Mesendoderm (in vitro differentiated cells): ENCODE measurements around the gene PSMA7.

Experiments
- DNase-seq: peaks from one replicate; pipeline ENCODE4 v3.0.0; 2013
- H2AK5ac ChIP-seq: 2 replicates; pipeline ENCODE4 v1.6.1; 2013; ENCODE audit warnings: low read length, inconsistent platforms
- H2BK120ac ChIP-seq: 2 replicates; pipeline ENCODE4 v1.6.1; 2013; ENCODE audit warnings: low read depth, mild to moderate bottlenecking, low read length, moderate library complexity, mixed read lengths
- H2BK15ac ChIP-seq: replicated peaks from 2 replicates; pipeline ENCODE4 v1.6.1; 2013; ENCODE audit warnings: low read depth, mild to moderate bottlenecking, moderate library complexity
- H2BK5ac ChIP-seq: 2 replicates; pipeline ENCODE4 v1.6.1; 2013; ENCODE audit warnings: low read length, inconsistent platforms
- H3K18ac ChIP-seq: 2 replicates; pipeline ENCODE4 v1.6.1; 2013; ENCODE audit warnings: mild to moderate bottlenecking, low read length, mixed read lengths
- H3K23ac ChIP-seq: one replicate; pipeline ENCODE4 v1.6.1; 2013; ENCODE audit warnings: low read length
- H3K27ac ChIP-seq: 2 replicates; pipeline ENCODE4 v1.5.1; 2013; ENCODE audit warnings: low read depth, mild to moderate bottlenecking, inconsistent platforms, low read length, moderate library complexity
- H3K27me3 ChIP-seq: 2 replicates; pipeline ENCODE4 v1.6.1; 2013; ENCODE audit warnings: low read length, control low read depth, mild to moderate bottlenecking, inconsistent platforms; ENCODE audit not compliant: insufficient read depth, poor library complexity
- H3K36me3 ChIP-seq: 2 replicates; pipeline ENCODE4 v1.6.1; 2013; ENCODE audit warnings: low read length, inconsistent platforms; ENCODE audit not compliant: control insufficient read depth, insufficient read depth
- H3K4ac ChIP-seq: one replicate; pipeline ENCODE4 v1.6.1; 2013; ENCODE audit warnings: low read depth, mild to moderate bottlenecking, low read length, moderate library complexity
- H3K4me1 ChIP-seq: 2 replicates; pipeline ENCODE4 v1.6.1; 2013; ENCODE audit warnings: low read depth, low read length, inconsistent platforms; ENCODE audit not compliant: control insufficient read depth
- H3K4me2 ChIP-seq: 2 replicates; pipeline ENCODE4 v1.6.1; 2013; ENCODE audit warnings: low read length
- H3K4me3 ChIP-seq: 2 replicates; pipeline ENCODE4 v1.5.1; 2013; ENCODE audit warnings: mild to moderate bottlenecking, low read length
- H3K56ac ChIP-seq: one replicate; pipeline ENCODE4 v1.6.1; 2013; ENCODE audit warnings: low read length
- H3K79me1 ChIP-seq: 2 replicates; pipeline ENCODE4 v1.6.1; 2013; ENCODE audit warnings: low read length, inconsistent platforms
- H3K79me2 ChIP-seq: 2 replicates; pipeline ENCODE4 v1.6.1; 2013; ENCODE audit warnings: mild to moderate bottlenecking, low read length; ENCODE audit not compliant: control insufficient read depth, insufficient read depth
- H3K9ac ChIP-seq: 2 replicates; pipeline ENCODE4 v1.6.1; 2013; ENCODE audit warnings: low read length, inconsistent platforms
- H4K5ac ChIP-seq: one replicate; pipeline ENCODE4 v1.6.1; 2013; ENCODE audit warnings: low read length
- H4K8ac ChIP-seq: one replicate; pipeline ENCODE4 v1.6.1; 2013; ENCODE audit warnings: low read depth, mild to moderate bottlenecking, control low read depth, low read length, moderate library complexity
- WGBS: extraction: QIAGEN DNeasy Blood & Tissue Kit; methylation state at CpG from one replicate; pipeline ENCODE4 v1.1.7; 2013; ENCODE audit warnings: low lambda C conversion rate, missing lambda C conversion rate; ENCODE audit not compliant: insufficient coverage; ENCODE audit errors: extremely low coverage; 5-methylcytosine and 5-hydroxymethylcytosine counted together

The PSMA7 gene

GRCh38 chr20:62126141-62126540, 17.1 kb downstream of the PSMA7 start:
- Histone ChIP-seq H4K8ac (no peak overlapping the region), H2AK5ac (no peak overlapping the region), H2BK15ac (no peak overlapping the region), H3K4me2 (no peak overlapping the region), H3K36me3 (peaks cover 29% of the 10 kb centered on the region), H3K27ac (no peak overlapping the region), H3K9ac (no peak overlapping the region), H4K5ac (no peak overlapping the region), H3K27me3 (no peaks in the 10 kb centered on the region), H3K79me2 (peaks cover 22% of the 10 kb centered on the region), H3K4me3 (no peak overlapping the region), H3K56ac (no peak overlapping the region), H3K18ac (no peak overlapping the region), H2BK5ac (no peak overlapping the region), H3K79me1 (peaks cover 27% of the 10 kb centered on the region), H2BK120ac (no peak overlapping the region), H3K4ac (no peak overlapping the region), H3K23ac (no peak overlapping the region), H3K4me1 (peaks cover 3% of the 10 kb centered on the region)
- DNase-seq, result no peak
- WGBS, result no CpG with 5 or more reads among the region's 20 CpGs

DNA sequence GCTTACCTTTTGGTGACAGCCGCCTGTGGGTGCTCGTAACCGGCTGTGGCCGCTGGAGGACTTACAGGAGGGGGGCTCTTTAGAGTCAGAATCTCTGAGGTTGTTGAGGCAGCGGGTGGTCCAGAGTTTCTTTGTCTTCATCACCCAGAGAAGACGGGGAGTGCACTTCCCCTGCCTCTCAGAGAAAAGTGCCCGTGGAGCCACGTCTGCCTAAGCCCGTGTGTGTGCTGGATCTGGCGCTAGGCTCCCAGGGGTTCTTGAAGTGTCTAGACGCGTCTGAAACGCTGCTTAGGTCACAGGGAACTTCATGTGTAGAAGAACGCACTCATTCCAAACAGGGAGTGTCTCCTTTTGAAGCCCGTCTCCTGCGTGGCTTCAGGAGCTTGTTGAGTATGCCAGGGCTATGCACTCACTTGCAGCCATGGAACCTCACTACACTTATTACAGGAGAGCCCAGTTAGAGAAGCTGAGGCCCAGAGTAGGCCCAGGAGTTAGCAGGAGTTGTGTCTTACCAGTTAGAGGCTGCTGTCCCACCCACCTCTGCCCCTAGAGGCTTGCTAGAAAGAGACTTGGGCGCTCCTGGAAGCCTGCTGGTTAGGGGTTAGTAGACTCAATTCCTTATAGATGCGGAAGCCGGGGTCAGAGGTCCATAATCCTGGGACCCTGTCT, 19.6 kb downstream of the PSMA7 start:
- Histone ChIP-seq H2BK15ac (no peak overlapping the region), H3K23ac (no peak overlapping the region), H3K4ac (no peak overlapping the region), H3K36me3 (peaks cover 20% of the 10 kb centered on the region), H3K4me3 (peak overlapping the region; percentile 89), H3K18ac (no peak overlapping the region), H3K9ac (peak overlapping the region; percentile 97), H2BK5ac (no peak overlapping the region), H2BK120ac (no peak overlapping the region), H3K79me1 (peaks cover 27% of the 10 kb centered on the region), H3K4me2 (peak overlapping the region; percentile 91), H4K5ac (no peak overlapping the region), H3K56ac (peak overlapping the region; percentile 98), H4K8ac (no peak overlapping the region), H3K4me1 (peaks cover 3% of the 10 kb centered on the region), H3K27me3 (no peaks in the 10 kb centered on the region), H3K79me2 (peaks cover 22% of the 10 kb centered on the region), H3K27ac (no peak overlapping the region), H2AK5ac (no peak overlapping the region)
- no CpG with 5 or more reads among the region's 19 CpGs for WGBS
- peak; percentile 56 for DNase-seq

DNA sequence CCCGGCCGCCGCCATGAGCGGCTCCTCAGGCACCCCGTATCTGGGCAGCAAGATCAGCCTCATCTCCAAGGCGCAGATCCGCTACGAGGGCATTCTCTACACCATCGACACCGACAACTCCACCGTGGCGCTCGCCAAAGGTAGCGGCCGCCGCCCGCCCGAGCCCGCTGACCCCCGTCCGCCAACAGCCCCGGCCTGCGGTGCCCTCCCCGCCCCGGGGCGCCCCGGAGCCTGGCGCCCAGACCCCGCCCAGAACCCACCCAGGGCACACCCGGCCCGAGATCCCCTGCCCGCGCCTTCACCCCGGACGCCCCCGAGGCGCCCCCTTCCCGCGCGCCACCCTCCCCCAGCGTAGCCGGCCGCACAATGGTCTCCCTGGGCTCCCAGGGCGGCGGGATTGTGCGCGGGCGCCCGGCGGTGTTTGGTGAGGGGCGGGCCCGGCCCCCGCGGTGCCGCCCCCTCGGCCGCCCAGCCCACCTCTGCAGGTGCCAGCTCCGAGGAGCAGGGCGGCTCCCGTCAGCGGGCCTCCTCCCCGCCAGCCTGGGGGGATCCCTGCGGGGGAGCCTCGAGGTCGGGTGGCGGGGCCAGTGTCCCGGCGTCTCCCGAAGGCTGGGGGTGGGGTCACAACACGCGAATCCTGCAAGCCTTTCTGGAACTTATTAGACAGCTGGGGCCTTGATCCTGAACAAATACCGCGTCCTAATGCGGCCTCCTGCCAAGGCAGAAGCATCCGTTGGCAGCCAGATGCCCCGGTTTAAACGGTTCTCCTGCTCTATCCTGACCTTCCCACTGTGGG, 20.3 kb downstream of the PSMA7 start:
- H3K36me3 ChIP-seq, result peaks cover 17% of the 10 kb centered on the region
- H3K79me2 ChIP-seq, result peaks cover 22% of the 10 kb centered on the region
- no peak overlapping the region for H2BK15ac ChIP-seq
- H3K27ac ChIP-seq, result peak overlapping the region; percentile 68
- peak overlapping the region; percentile 91 for H3K4me2 ChIP-seq
- H3K18ac ChIP-seq, result peak overlapping the region; percentile 95
- H3K56ac ChIP-seq, result peak overlapping the region; percentile 98
- no peaks in the 10 kb centered on the region for H3K27me3 ChIP-seq
- no CpG with 5 or more reads among the region's 77 CpGs for WGBS
- no peak overlapping the region for H4K8ac ChIP-seq
- peak overlapping the region; percentile 89 for H3K4me3 ChIP-seq
- no peak for DNase-seq
- H2AK5ac ChIP-seq, result no peak overlapping the region
- H3K79me1 ChIP-seq, result peaks cover 27% of the 10 kb centered on the region
- no peak overlapping the region for H2BK5ac ChIP-seq
- H3K4me1 ChIP-seq, result peaks cover 3% of the 10 kb centered on the region
- no peak overlapping the region for H2BK120ac ChIP-seq
- peak overlapping the region; percentile 90 for H3K4ac ChIP-seq
- H3K23ac ChIP-seq, result no peak overlapping the region
- H3K9ac ChIP-seq, result peak overlapping the region; percentile 97
- no peak overlapping the region for H4K5ac ChIP-seq

- H3K36me3 ChIP-seq, result peaks cover 9% of the 10 kb centered on the region
Observed at GRCh38 chr20:62121776-62122653, 21.2 kb downstream of the PSMA7 start, which contains the start of gene LSM14B. TSS of gene LSM14B (plus strand) at chr20:62122475. CDS start at chr20:62122667, 192 bp downstream.

GRCh38 chr20:62120990-62121775, 22.0 kb downstream of the PSMA7 start:
- Histone ChIP-seq H3K56ac (peak overlapping the region; percentile 90), H3K4ac (no peak overlapping the region), H3K79me2 (peaks cover 20% of the 10 kb centered on the region), H3K9ac (peak overlapping the region; percentile 76), H3K23ac (no peak overlapping the region), H3K4me3 (peak overlapping the region; percentile 19), H3K27me3 (no peaks in the 10 kb centered on the region), H3K36me3 (peaks cover 6% of the 10 kb centered on the region), H4K5ac (no peak overlapping the region), H3K4me2 (peak overlapping the region; percentile 68), H3K4me1 (peaks cover 3% of the 10 kb centered on the region), H3K27ac (peak overlapping the region; percentile 64), H4K8ac (no peak overlapping the region), H3K79me1 (peaks cover 20% of the 10 kb centered on the region), H2BK120ac (no peak overlapping the region), H2BK5ac (no peak overlapping the region), H2AK5ac (no peak overlapping the region), H2BK15ac (no peak overlapping the region), H3K18ac (peak overlapping the region; percentile 34)
- DNase-seq, result no peak
- WGBS, result no CpG with 5 or more reads among the region's 45 CpGs

More at GRCh38 chr20:62121776-62122653, 21.2 kb downstream of the PSMA7 start, which contains the start of gene LSM14B:
- H4K5ac ChIP-seq, result no peak within 1 kb of the TSS
- no peak within 1 kb of the TSS for H2BK15ac ChIP-seq
- no peak within 1 kb of the TSS for H3K23ac ChIP-seq
- H3K9ac ChIP-seq, result peak within 1 kb of the TSS; percentile 97
- peaks cover 22% of the 10 kb centered on the region for H3K79me2 ChIP-seq
- H3K56ac ChIP-seq, result peak within 1 kb of the TSS; percentile 98
- H3K4ac ChIP-seq, result peak within 1 kb of the TSS; percentile 90
- no peak within 1 kb of the TSS for H4K8ac ChIP-seq
- peak within 1 kb of the TSS; percentile 91 for H3K4me2 ChIP-seq
- no peaks in the 10 kb centered on the region for H3K27me3 ChIP-seq
- H3K79me1 ChIP-seq, result peaks cover 23% of the 10 kb centered on the region
- H3K4me1 ChIP-seq, result peaks cover 3% of the 10 kb centered on the region
- H2AK5ac ChIP-seq, result no peak within 1 kb of the TSS
- H3K27ac ChIP-seq, result peak within 1 kb of the TSS; percentile 68
- H3K4me3 ChIP-seq, result peak within 1 kb of the TSS; percentile 89
- DNase-seq, result peak; percentile 97
- H3K18ac ChIP-seq, result peak within 1 kb of the TSS; percentile 95
- H2BK120ac ChIP-seq, result no peak within 1 kb of the TSS
- H2BK5ac ChIP-seq, result no peak within 1 kb of the TSS
- WGBS, result no CpG with 5 or more reads among the region's 124 CpGs
